HCT116 (cell line): ENCODE results near the gene LEAP2. TPM values are rescaled to one million over a fixed set of nuclear protein-coding genes. Genes with fewer than 3 reads are reported as not detected.

ENCODE experiments used
- ATAC-seq: fragments of 200-7000 bp; cut with Tn5 transposase; 2 replicates; pipeline ENCODE4 v1.9.1; 2020; ENCODE audit warnings: mild to moderate bottlenecking, moderate library complexity
- BruUV-seq: library from RNA; stranded (reverse); fragments of 400-500 nt; replicated peaks from 2 replicates; lab custom pipeline; 2021; lab: Mats Ljungman, UMichigan
- CTCF ChIA-PET: fragments of 300-600 bp; sonication (Branson Sonifier 250); formaldehyde crosslinking; loops from one replicate; lab custom pipeline; 2021; ENCODE audit warnings: antibody characterized with exemption; lab: Charles Lee
- POLR2A ChIA-PET: fragments of 300-600, 350-600 bp; sonication (Branson Sonifier 250); formaldehyde crosslinking; loops from one replicate; lab custom pipeline; 2021; ENCODE audit warnings: antibody characterized with exemption; lab: Charles Lee
- RAD21 ChIA-PET, 2 experiments: fragments of 300-600 bp; sonication (Branson Sonifier 250); formaldehyde crosslinking; loops; one replicate each; lab custom pipeline; 2023; ENCODE audit warnings: low total read pairs in 2 of 2; ENCODE audit not compliant: uncharacterized antibody in 2 of 2, unreplicated experiment in 2 of 2, low non-redundant PET in 1 of 2; lab: Charles Lee
- DNase-seq: peaks from one replicate; pipeline ENCODE4 v3.0.0-alpha.2; 2010; ENCODE audit warnings: low read depth, low spot score
- H2AFZ ChIP-seq: fragments of 200-600 bp; shearing (Covaris generic), sonication (generic); 2 replicates; pipeline ENCODE4 v1.6.1; 2017; ENCODE audit warnings: low read depth, mixed run types, mixed read lengths, antibody characterized with exemption, low read length; ENCODE audit not compliant: poor library complexity, severe bottlenecking
- H3K27ac ChIP-seq: 2 replicates; pipeline ENCODE4 v1.5.1; 2012; ENCODE audit warnings: low read depth, low read length
- H3K27me3 ChIP-seq: fragments of 200-600 bp; sonication (generic); 2 replicates; pipeline ENCODE4 v1.6.1; 2016; ENCODE audit warnings: mixed run types, low read length, mixed read lengths; ENCODE audit not compliant: insufficient read depth
- H3K36me3 ChIP-seq, 2 experiments: fragments of 200-500 bp in 1 of 2; fragments of 200-600 bp in 1 of 2; sonication (Bioruptor generic) in 1 of 2; sonication (generic) in 1 of 2; 2 replicates each; pipeline versions ENCODE4 v1.5.1 to v1.6.1; 2014 to 2016; ENCODE audit warnings: low read length in 2 of 2, inconsistent platforms in 1 of 2, mixed read lengths in 1 of 2, mixed run types in 1 of 2; ENCODE audit not compliant: insufficient read depth in 2 of 2, control insufficient read depth in 1 of 2
- H3K4me1 ChIP-seq, 2 experiments: fragments of 200-600 bp in 1 of 2; sonication (generic) in 1 of 2; 2 replicates each; pipeline versions ENCODE4 v1.5.1 to v1.6.1; 2012 to 2017; ENCODE audit warnings: low read length in 2 of 2, inconsistent platforms in 1 of 2, mild to moderate bottlenecking in 1 of 2, mixed read lengths in 1 of 2, mixed run types in 1 of 2, moderate library complexity in 1 of 2; ENCODE audit not compliant: insufficient read depth in 2 of 2, control insufficient read depth in 1 of 2
- H3K4me2 ChIP-seq: fragments of 200-600 bp; sonication (generic); 2 replicates; pipeline ENCODE4 v1.6.1; 2017; ENCODE audit warnings: mixed run types, low read length, mixed read lengths
- H3K4me3 ChIP-seq, 2 experiments: fragments of 200-600 bp in 1 of 2; sonication (generic) in 1 of 2; replicated peaks in 1 of 2; 2 replicates each; pipeline ENCODE4 v1.5.1; 2011 to 2016; ENCODE audit warnings: low read length in 2 of 2, control low read depth in 1 of 2, low read depth in 1 of 2, mild to moderate bottlenecking in 1 of 2, mixed read lengths in 1 of 2, mixed run types in 1 of 2
- H3K79me2 ChIP-seq: fragments of 200-600 bp; sonication (generic); 2 replicates; pipeline ENCODE4 v1.6.1; 2017; ENCODE audit warnings: mild to moderate bottlenecking, mixed run types, low read length, moderate library complexity, mixed read lengths; ENCODE audit not compliant: insufficient read depth
- H3K9ac ChIP-seq: fragments of 200-600 bp; sonication (generic); 2 replicates; pipeline ENCODE4 v1.6.1; 2016; ENCODE audit warnings: low read length, mixed read lengths
- H3K9me2 ChIP-seq: fragments of 200-600 bp; sonication (generic), shearing (Covaris generic); 2 replicates; pipeline ENCODE4 v1.6.1; 2017; ENCODE audit warnings: mixed run types, mild to moderate bottlenecking, moderate library complexity; ENCODE audit not compliant: insufficient read depth
- H3K9me3 ChIP-seq, 2 experiments: fragments of 200-500 bp in 1 of 2; fragments of 200-600 bp in 1 of 2; sonication (Bioruptor generic) in 1 of 2; sonication (generic) in 1 of 2; 2 replicates each; pipeline ENCODE4 v1.6.1; 2014 to 2017; ENCODE audit warnings: low read length in 2 of 2, mixed read lengths in 2 of 2, inconsistent platforms in 1 of 2, low read depth in 1 of 2, mild to moderate bottlenecking in 1 of 2, mixed run types in 1 of 2, moderate library complexity in 1 of 2; ENCODE audit not compliant: control insufficient read depth in 1 of 2, insufficient read depth in 1 of 2
- H4K20me1 ChIP-seq: fragments of 200-600 bp; sonication (generic), shearing (Covaris generic); 2 replicates; pipeline ENCODE4 v1.6.1; 2017; ENCODE audit warnings: mixed run types, mild to moderate bottlenecking, moderate library complexity; ENCODE audit not compliant: insufficient read depth
- ATF3 ChIP-seq: IDR thresholded peaks from 2 replicates; pipeline ENCODE4 v1.6.1; 2012
- CBX3 ChIP-seq: IDR thresholded peaks from 2 replicates; pipeline ENCODE4 v1.6.1; 2012; ENCODE audit warnings: low read depth
- CEBPB ChIP-seq: IDR thresholded peaks from 2 replicates; pipeline ENCODE4 v1.6.1; 2012; ENCODE audit warnings: low read depth
- CTCF ChIP-seq, 3 experiments: fragments of 200-600 bp in 1 of 3; sonication (generic) in 1 of 3; IDR thresholded peaks in 2 of 3; conservative IDR thresholded peaks in 1 of 3; 2 replicates each; pipeline ENCODE4 v1.5.1; 2012 to 2017; ENCODE audit warnings: low read depth in 2 of 3, low read length in 2 of 3, antibody characterized with exemption in 1 of 3, borderline replicate concordance in 1 of 3, control low read depth in 1 of 3, mild to moderate bottlenecking in 1 of 3, mixed read lengths in 1 of 3, mixed run types in 1 of 3, moderate library complexity in 1 of 3; ENCODE audit not compliant: insufficient read depth in 1 of 3
- EGR1 ChIP-seq: IDR thresholded peaks from 2 replicates; pipeline ENCODE4 v1.6.1; 2012; ENCODE audit warnings: low read depth
- EZH2 ChIP-seq: fragments of 200-600 bp; sonication (generic); IDR thresholded peaks from 2 replicates; pipeline ENCODE4 v1.6.1; 2017; ENCODE audit warnings: antibody characterized with exemption, mixed run types
- EZH2phosphoT487 ChIP-seq: fragments of 200-600 bp; IDR thresholded peaks from 2 replicates; pipeline ENCODE4 v1.6.1; 2018; ENCODE audit warnings: antibody characterized with exemption, borderline replicate concordance
- FOSL1 ChIP-seq: IDR thresholded peaks from 2 replicates; pipeline ENCODE4 v1.6.1; 2012; ENCODE audit warnings: low read depth
- POLR2AphosphoS5 ChIP-seq: IDR thresholded peaks from 2 replicates; pipeline ENCODE4 v1.6.1; 2011; ENCODE audit warnings: mild to moderate bottlenecking, low read depth, low read length, moderate library complexity
- RAD21 ChIP-seq: IDR thresholded peaks from 2 replicates; pipeline ENCODE4 v1.6.1; 2012; ENCODE audit warnings: low read depth, mild to moderate bottlenecking
- SIN3A ChIP-seq: IDR thresholded peaks from 2 replicates; pipeline ENCODE4 v1.6.1; 2012; ENCODE audit warnings: low read depth
- SP1 ChIP-seq: IDR thresholded peaks from 2 replicates; pipeline ENCODE4 v1.6.1; 2012; ENCODE audit warnings: low read depth
- TCF7L2 ChIP-seq: IDR thresholded peaks from 2 replicates; pipeline ENCODE4 v1.7.0; 2011; ENCODE audit warnings: borderline replicate concordance, inconsistent platforms; ENCODE audit not compliant: insufficient read depth, insufficient read length; ENCODE audit errors: extremely low read depth
- ZFX ChIP-seq: fragments of 450-650 bp; IDR thresholded peaks from 2 replicates; pipeline ENCODE4 v1.6.1; 2017
- ZNF274 ChIP-seq: fragments of 200-500 bp; sonication (Bioruptor generic); IDR thresholded peaks from 2 replicates; pipeline ENCODE4 v1.6.1; 2014; ENCODE audit warnings: mild to moderate bottlenecking, low read depth, low read length, inconsistent platforms
- intact Hi-C: fragments of 100-400 bp; cut with micrococcal nuclease; formaldehyde crosslinking; loops from 2 replicates; pipeline ENCODE4 v1.10.0; 2022
- total RNA-seq: library from RNA; stranded (reverse); gene quantifications from one replicate; pipeline ENCODE4 v1.2.1, GENCODE V29; 2021; ENCODE audit not compliant: unreplicated experiment
- TF ChIP-seq, protein P1 (sequence below): IDR thresholded peaks from 2 replicates; pipeline ENCODE4 v1.6.1; 2011; ENCODE audit warnings: mild to moderate bottlenecking, low read length, moderate library complexity; ENCODE audit not compliant: insufficient replicate concordance; ENCODE audit errors: extremely low read depth

Gene LEAP2
- total RNA-seq, 1 experiment from 2014 or later = 1.2 TPM

- Histone ChIP-seq H3K9me2 (no peaks in the 10 kb centered on the region), H3K27ac (no peak overlapping the region), H3K9ac (no peak overlapping the region), H3K4me3 (no peak overlapping the region), H2AFZ (no peak overlapping the region), H3K27me3 (no peaks in the 10 kb centered on the region), H3K36me3 (peaks cover 13 to 67% of the 10 kb centered on the region in 2 experiments), H3K4me2 (no peak overlapping the region), H4K20me1 (no peaks in the 10 kb centered on the region), H3K79me2 (no peaks in the 10 kb centered on the region), H3K4me1 (no peaks in the 10 kb centered on the region), H3K9me3 (no peaks in the 10 kb centered on the region)
- ChIA-PET RAD21 (interaction anchor here in 1 of 2 experiments (0.6 to 1.2 kb wide), 2 partner anchors 128 to 166 kb away, joined by 3 read pairs; no protein-coding TSS in a partner anchor), POLR2A (no interaction called here), CTCF (interaction anchor here (0.6 to 2.2 kb wide), 13 partner anchors 8 to 378 kb away, joined by 3 to 10 read pairs (median 4); partner anchors contain the start of gene LEAP2)
- no TSS peak for BruUV-seq
- intact Hi-C loops = loop anchor here (1.0 kb wide), 2 partner anchors 53 to 497 kb away; partner anchors contain the start of gene SHROOM1
- TF ChIP-seq FOSL1 (no peak), RAD21 (peak; percentile 67), CTCF (IDR thresholded peaks at IDR 0.05 in 2 of 3, conservative IDR thresholded peaks at IDR 0.05 in 1 of 3; ENCODE audit: borderline replicate concordance in 1 of 3, insufficient read depth in 1 of 3, low read depth in 2 of 3, low read length in 2 of 3) (peak; percentile 67 to 78 (median 71); a peak in 5 of 6 replicates), SP1 (0 out of 2 replicates have a peak, but pooled peaks have one; percentile 4)
- ATAC-seq (peak; percentile 98), DNase-seq (peak; percentile 52)
Observed at GRCh38 chr5:132883261-132883834, 9.9 kb downstream of the LEAP2 start.

DNA sequence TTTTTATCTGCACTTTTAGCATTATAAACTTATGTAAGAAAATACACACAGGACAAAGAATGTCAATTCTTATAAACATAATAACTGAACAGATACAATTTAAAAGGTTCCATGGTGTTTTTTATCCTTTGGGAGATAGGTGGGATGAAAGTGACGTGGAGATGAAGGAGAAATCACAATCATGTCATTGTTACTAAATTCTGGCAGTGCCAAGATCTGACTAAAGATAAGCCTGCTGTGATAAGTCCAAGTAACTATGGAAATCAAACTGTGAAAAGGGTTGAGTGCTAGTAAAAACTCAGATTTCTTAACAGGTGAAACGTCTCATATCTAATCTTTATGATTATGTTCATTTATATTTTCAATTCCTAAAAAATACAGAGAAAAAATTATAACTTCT lies 11.1 kb downstream of the LEAP2 start:
- Histone ChIP-seq H3K4me3 (no peak overlapping the region), H3K9me2 (no peaks in the 10 kb centered on the region), H3K27me3 (no peaks in the 10 kb centered on the region), H2AFZ (no peak overlapping the region), H3K9ac (no peak overlapping the region), H3K4me1 (no peaks in the 10 kb centered on the region), H3K79me2 (no peaks in the 10 kb centered on the region), H3K36me3 (peaks cover 16 to 64% of the 10 kb centered on the region in 2 experiments), H3K27ac (no peak overlapping the region), H3K4me2 (no peak overlapping the region), H3K9me3 (no peaks in the 10 kb centered on the region), H4K20me1 (no peaks in the 10 kb centered on the region)
- POLR2A ChIA-PET = no interaction called here
- DNase-seq (no peak), ATAC-seq (no peak)
- RAD21 ChIA-PET = interaction anchor here in 1 of 2 experiments (1.2 kb wide), 1 partner anchor 129 kb away, joined by 3 read pairs; no protein-coding TSS in a partner anchor
- BruUV-seq = no TSS peak
- CTCF ChIA-PET = no interaction called here
- intact Hi-C loops = no loop called here
- no peak for TF ChIP-seq EZH2
- TF ChIP-seq FOSL1 = no peak
- no peak for TF ChIP-seq TCF7L2
- no peak for TF ChIP-seq EZH2phosphoT487
- no peak for TF ChIP-seq ZFX
- no peak for TF ChIP-seq SIN3A
- no peak for TF ChIP-seq CBX3
- TF ChIP-seq POLR2AphosphoS5 = no peak
- TF ChIP-seq ATF3 = no peak
- no peak for TF ChIP-seq CEBPB
- TF ChIP-seq, protein P1, sequence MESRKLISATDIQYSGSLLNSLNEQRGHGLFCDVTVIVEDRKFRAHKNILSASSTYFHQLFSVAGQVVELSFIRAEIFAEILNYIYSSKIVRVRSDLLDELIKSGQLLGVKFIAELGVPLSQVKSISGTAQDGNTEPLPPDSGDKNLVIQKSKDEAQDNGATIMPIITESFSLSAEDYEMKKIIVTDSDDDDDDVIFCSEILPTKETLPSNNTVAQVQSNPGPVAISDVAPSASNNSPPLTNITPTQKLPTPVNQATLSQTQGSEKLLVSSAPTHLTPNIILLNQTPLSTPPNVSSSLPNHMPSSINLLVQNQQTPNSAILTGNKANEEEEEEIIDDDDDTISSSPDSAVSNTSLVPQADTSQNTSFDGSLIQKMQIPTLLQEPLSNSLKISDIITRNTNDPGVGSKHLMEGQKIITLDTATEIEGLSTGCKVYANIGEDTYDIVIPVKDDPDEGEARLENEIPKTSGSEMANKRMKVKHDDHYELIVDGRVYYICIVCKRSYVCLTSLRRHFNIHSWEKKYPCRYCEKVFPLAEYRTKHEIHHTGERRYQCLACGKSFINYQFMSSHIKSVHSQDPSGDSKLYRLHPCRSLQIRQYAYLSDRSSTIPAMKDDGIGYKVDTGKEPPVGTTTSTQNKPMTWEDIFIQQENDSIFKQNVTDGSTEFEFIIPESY = no peak
- no peak for TF ChIP-seq ZNF274
- no peak for TF ChIP-seq EGR1
